HG02943 (cell line): Measurements from ENCODE around the gene FBLN7.
"Not testable (repeated sequence)": the region's sequence is repeated elsewhere in the genome, so short reads cannot be mapped to it uniquely, and the experiment has no call there.

ENCODE experiments used
- ATAC-seq: cut with Tn5 transposase; IDR thresholded peaks from one replicate; pipeline ENCODE4 v1.9.1; 2021; ENCODE audit warnings: mild to moderate bottlenecking, low read depth, moderate library complexity; ENCODE audit not compliant: unreplicated experiment

FBLN7 gene, protein sequence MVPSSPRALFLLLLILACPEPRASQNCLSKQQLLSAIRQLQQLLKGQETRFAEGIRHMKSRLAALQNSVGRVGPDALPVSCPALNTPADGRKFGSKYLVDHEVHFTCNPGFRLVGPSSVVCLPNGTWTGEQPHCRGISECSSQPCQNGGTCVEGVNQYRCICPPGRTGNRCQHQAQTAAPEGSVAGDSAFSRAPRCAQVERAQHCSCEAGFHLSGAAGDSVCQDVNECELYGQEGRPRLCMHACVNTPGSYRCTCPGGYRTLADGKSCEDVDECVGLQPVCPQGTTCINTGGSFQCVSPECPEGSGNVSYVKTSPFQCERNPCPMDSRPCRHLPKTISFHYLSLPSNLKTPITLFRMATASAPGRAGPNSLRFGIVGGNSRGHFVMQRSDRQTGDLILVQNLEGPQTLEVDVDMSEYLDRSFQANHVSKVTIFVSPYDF

DNA sequence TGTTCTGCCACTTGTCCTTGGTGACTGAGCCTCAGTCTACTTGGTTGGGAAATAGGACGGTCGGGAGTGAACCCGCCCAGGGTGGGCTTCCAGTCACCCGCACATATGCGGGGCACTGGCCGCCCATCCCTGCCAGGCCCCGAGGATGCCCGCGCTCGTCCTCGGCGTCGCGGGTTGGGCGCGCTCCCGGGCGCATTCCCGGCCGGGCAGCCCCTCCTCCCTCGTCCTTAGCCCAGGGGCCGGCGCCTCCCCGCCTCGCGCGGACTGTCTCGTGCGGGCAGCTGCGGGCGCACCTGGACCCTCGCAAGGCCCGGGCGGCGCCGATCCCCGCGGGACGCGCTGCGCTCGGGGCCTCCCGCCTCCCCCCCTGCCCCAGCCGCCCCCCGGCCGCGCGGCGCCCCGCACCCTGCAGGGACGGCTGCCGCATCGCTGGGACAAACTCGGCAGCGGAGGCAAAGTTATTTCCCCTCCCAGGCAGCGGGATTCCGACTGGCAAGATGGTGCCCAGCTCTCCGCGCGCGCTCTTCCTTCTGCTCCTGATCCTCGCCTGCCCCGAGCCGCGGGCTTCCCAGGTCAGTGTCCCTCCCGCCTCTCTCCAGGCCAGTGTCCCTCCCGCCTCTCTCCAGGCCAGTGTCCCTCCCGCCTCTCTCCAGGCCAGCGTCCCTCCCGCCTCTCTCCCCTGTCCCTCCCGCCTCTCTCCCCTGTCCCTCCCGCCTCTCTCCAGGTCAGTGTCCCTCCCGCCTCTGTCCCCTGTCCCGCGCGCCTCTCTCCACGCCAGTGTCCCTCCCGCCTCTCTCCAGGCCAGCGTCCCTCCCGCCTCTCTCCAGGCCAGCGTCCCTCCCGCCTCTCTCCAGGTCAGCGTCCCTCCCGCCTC lies at the start of gene FBLN7:
Gene FBLN7 (plus strand): TSS at position 227 of the 874 bp plus-strand sequence. CDS start 271 bp downstream, at position 498.
- no peak for ATAC-seq

DNA sequence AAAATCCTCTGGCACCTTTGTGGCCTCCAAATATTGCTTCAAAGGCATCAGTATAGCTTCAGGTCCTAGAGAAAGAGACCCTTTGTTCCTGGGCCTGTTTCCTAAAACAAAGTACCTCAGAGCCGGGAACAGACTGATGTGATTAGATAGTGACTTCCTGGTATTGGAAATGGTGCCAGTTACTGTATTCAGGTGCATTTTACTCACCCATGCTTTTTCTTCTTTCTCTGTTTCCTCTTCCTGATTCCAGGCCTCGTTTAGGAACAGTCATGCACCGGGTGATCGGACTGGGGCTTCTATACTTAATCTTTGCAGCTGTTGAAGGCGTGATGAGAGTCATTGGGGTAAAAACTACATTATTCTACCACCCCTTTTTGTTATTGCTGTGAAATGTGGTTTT lies 48.8 kb upstream of the FBLN7 start:
- no peak for ATAC-seq

DNA sequence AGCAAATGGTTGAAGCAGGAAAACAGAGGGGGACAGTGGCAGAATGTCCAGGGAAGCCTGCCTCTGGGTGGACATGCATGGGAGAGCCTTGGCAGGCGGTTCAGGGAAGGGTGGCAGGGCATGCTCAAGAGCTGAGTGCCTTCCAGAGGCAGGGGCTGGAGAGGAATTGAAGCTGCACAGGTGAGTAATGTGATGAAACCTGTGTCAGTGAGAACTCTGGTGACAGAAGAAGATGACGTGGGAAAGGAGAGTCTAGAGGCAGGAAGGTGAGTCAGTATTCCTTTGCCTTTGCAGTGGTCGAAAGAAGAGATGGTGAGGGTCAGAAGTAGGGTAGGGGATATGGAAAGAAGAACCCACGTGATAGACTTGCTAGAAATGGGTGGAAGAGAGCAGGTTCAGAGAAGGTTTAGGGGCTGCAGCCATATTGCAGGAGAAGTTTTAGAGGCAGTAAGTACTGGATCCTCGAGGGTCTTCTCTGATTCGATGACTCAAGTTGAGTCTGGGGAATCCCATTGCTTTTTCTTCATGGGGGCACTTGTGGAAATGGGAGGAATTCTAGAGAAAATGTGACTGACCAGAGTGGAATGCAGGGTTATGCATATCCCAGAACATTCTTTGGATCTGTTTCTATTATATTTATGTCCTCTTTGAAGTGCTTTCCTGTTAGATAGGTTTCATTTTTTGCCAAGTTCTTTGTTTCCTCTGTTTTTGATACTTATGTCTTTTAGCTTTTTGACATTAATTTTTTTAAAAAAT lies 45.7 kb upstream of the FBLN7 start:
- no peak for ATAC-seq

- ATAC-seq: no peak
Measured at GRCh38 chr2:112093216-112093615, 45.0 kb upstream of the FBLN7 start.

DNA sequence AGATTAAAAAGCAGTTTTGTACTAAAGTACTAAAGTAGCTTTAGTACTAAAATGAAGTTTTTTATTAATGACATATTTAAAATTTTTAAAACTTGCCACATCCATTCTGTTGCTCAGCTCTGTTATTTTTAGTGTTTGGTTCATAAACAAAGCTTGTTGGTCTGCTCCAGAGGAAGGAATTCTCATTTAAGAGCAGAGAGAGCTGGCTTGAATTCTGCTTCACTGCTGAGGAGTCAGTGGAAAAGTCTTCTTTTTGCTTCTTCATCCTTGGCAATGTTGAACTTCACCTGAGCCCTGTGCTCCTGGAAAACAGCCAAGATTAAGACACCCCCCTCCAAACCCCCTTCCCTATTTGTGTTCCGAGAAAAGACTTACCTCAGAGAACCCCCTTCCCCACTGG lies 42.5 kb upstream of the FBLN7 start:
- ATAC-seq: no peak

DNA sequence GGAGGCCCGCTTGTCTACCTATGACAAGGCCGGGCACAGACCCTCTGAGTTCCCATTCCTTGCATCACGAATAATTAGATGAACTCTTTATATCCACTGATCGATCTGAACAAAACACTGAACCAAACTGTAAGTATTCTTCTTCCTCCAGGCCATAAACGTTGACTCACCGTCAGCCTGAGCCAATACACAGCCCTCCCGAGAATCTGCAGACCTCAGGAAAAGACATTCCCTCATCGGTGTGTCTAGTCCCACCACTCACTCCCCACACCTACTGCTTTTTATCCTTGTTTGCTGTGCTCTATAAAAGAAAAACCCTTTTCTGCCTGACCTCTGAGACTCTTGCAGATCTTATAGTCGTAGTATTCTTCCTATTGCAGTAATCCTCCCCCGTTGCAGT lies 42.1 kb upstream of the FBLN7 start:
- no peak for ATAC-seq

DNA sequence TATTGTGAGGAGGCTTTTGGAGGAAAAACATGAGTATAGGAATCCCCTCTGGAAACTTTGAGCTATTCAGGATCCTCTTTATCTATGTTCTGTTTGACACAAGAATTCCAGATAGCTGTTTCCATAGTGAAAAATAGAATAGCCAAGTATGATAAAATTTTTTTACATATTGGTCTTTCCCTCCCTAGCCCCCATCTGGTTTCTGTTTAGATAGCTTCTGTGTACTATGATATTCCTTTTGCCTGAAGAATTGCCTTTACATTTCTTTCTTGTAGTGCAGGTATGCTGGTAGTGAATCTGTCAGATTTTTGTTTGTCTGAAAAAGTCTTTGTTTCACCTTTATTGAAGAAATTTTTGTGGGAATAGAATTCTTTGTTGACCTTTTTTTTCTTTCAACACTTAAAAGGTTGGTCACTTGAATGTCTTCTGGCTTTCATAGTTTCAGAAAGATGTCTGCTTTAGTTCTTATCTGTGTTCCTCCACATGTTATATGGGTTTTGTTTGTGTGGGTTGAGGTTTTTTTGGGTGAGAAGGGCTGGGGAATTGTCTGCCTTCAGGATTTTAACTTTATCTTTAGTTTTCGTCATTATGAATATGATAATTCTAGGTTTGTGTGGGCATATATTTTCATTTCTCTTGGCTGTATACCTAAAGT lies 29.9 kb upstream of the FBLN7 start:
- ATAC-seq: no peak

GRCh38 chr2:112109278-112109677 lies 28.9 kb upstream of the FBLN7 start:
- ATAC-seq: no peak

- no peak for ATAC-seq
Measured at GRCh38 chr2:112110966-112111365, 27.2 kb upstream of the FBLN7 start.

GRCh38 chr2:112113354-112113753 lies 24.8 kb upstream of the FBLN7 start:
- not testable (repeated sequence) for ATAC-seq

- ATAC-seq: no peak
Measured at GRCh38 chr2:112118148-112118547, 20.0 kb upstream of the FBLN7 start.

GRCh38 chr2:112121682-112122254 lies 16.4 kb upstream of the FBLN7 start:
- ATAC-seq: no peak

DNA sequence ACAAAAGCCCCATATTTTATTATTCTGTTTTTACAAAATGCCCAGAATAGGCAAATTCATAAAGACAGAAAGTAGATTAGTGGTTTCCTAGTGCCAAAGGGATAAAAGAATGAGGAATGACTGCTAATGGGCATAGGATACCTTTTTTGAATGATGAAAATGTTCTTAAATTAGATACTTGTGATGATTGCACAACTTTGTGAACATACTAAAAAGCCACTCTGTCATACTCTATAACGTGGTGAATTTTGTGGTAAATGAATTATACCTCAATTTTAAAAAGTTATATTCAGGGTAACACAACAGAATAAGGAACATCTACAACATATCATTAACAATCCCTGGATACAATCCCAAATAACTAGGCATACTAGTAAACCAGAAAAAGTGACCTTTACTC lies 9.1 kb upstream of the FBLN7 start:
- ATAC-seq: no peak

- no peak for ATAC-seq
Measured at GRCh38 chr2:112133344-112133743, 4.8 kb upstream of the FBLN7 start.

GRCh38 chr2:112134120-112134519 lies 4.1 kb upstream of the FBLN7 start:
- ATAC-seq: no peak

DNA sequence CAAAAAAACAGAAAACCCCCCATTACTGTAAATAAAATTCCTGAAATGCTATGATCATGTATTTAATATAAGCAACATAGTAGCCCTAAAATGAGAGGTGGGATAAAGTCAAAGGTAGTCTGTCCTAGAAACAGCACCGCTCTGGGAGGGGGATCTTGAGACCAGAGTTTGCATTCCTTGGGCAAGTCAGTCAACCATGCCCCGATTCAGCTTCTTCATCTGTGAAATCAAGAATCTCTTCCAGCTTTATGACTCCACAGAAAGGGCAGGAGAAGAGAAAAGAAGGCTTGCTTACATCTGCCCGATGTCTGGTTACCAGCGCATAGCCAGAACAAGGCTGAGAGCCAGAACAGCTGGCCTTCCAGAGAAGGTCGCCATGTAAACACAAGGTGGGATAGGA lies 2.1 kb upstream of the FBLN7 start:
- no peak for ATAC-seq

GRCh38 chr2:112137516-112138158 lies 548 bp upstream of the FBLN7 start:
- ATAC-seq: no peak

DNA sequence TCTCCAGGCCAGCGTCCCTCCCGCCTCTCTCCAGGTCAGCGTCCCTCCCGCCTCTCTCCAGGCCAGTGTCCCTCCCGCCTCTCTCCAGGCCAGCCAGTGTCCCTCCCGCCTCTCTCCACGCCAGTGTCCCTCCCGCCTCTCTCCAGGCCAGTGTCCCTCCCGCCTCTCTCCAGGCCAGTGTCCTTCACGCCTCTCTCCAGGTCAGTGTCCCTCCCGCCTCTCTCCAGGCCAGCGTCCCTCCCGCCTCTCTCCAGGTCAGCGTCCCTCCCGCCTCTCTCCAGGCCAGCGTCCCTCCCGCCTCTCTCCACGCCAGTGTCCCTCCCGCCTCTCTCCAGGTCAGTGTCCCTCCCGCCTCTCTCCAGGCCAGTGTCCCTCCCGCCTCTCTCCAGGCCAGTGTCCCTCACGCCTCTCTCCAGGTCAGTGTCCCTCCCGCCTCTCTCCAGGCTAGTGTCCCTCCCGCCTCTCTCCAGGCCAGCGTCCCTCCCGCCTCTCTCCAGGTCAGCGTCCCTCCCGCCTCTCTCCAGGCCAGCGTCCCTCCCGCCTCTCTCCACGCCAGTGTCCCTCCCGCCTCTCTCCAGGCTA lies 939 bp downstream of the FBLN7 start:
- ATAC-seq: not testable (repeated sequence)

GRCh38 chr2:112139661-112140204 lies 1.5 kb downstream of the FBLN7 start:
- not testable (repeated sequence) for ATAC-seq
